Left ventricle myocardium inferior (tissue), 1 donor: Measurements from ENCODE around the gene SELENOS. TPM values are rescaled to one million over a fixed set of nuclear protein-coding genes. Genes with fewer than 3 reads are reported as not detected.

ENCODE experiments used
- DNase-seq: peaks from one replicate; pipeline ENCODE4 v3.0.0-alpha.2; 2020
- H3K27ac ChIP-seq: fragments of 200-600 bp; replicated peaks from 2 replicates; pipeline ENCODE4 v1.8.0; 2021
- H3K27me3 ChIP-seq: fragments of 200-600 bp; 2 replicates; pipeline ENCODE4 v1.8.0; 2021; ENCODE audit warnings: low read depth
- H3K36me3 ChIP-seq: fragments of 200-600 bp; 2 replicates; pipeline ENCODE4 v1.8.0; 2021
- H3K4me1 ChIP-seq: fragments of 200-600 bp; 2 replicates; pipeline ENCODE4 v1.8.0; 2021
- H3K4me3 ChIP-seq: fragments of 200-600 bp; 2 replicates; pipeline ENCODE4 v1.8.0; 2021; ENCODE audit warnings: mild to moderate bottlenecking, moderate library complexity
- H3K9me3 ChIP-seq: fragments of 200-600 bp; replicated peaks from 2 replicates; pipeline ENCODE4 v1.8.0; 2021
- intact Hi-C: fragments of 100-400 bp; cut with micrococcal nuclease; formaldehyde crosslinking; loops from one replicate; pipeline ENCODE4 v1.11.0; 2022
- total RNA-seq: library from RNA; stranded (reverse); fragmentation: NEBNext Ultra II Directional; extraction: Animal tissue kit (Norgen Biotek cat#: 25700); gene quantifications from one replicate; pipeline ENCODE4 v1.2.1, GENCODE V29; 2021
- TF ChIP-seq, protein P1 (sequence below): fragments of 200-600 bp; IDR thresholded peaks from 2 replicates; pipeline ENCODE4 v1.8.0; 2021; ENCODE audit warnings: antibody characterized with exemption, mild to moderate bottlenecking, borderline replicate concordance
- donor health status: DM: no; HTN: yes; CAD: no; lungs with severe emphysema.

Gene SELENOS
- total RNA-seq, 1 donor from 2014 or later = 50.6 TPM

DNA sequence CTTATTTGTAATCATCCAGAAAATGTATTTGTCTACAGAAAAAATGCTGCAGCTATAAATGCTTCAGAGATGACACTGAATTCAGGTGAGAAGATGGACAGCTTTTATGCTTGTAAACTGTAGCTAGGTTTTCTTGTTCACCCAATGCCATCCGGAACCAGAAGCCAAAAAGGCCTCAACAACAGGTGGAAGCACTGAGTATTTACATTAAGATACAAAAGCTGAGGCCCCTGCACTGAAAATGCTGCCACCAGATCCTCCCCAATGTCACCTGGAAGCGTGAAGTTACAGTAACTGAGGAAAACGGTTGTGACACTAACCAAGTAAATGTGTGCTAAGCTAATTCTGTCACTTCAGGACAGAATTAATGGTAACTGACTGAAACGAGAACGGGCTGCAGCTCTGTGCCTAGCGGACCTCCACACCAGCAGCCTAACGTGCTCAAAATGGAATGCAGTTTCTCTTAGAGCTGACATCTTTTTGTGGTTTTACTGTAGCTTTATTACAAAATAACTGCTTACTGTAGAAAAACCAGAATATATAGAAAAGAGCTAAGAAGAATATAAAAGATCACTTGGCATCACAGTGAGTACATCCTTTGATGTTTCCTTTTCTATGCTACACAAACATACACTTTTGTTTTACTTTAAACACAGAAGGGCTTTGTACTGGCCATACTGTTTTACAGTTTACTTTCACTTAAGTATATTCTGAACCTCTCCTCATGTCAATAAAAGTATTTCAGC, 33.1 kb downstream of the SELENOS start:
- TF ChIP-seq, protein P1, sequence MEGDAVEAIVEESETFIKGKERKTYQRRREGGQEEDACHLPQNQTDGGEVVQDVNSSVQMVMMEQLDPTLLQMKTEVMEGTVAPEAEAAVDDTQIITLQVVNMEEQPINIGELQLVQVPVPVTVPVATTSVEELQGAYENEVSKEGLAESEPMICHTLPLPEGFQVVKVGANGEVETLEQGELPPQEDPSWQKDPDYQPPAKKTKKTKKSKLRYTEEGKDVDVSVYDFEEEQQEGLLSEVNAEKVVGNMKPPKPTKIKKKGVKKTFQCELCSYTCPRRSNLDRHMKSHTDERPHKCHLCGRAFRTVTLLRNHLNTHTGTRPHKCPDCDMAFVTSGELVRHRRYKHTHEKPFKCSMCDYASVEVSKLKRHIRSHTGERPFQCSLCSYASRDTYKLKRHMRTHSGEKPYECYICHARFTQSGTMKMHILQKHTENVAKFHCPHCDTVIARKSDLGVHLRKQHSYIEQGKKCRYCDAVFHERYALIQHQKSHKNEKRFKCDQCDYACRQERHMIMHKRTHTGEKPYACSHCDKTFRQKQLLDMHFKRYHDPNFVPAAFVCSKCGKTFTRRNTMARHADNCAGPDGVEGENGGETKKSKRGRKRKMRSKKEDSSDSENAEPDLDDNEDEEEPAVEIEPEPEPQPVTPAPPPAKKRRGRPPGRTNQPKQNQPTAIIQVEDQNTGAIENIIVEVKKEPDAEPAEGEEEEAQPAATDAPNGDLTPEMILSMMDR = no peak
- Histone ChIP-seq H3K36me3 (peaks cover 8% of the 10 kb centered on the region), H3K9me3 (no peaks in the 10 kb centered on the region), H3K4me1 (peaks cover 100% of the 10 kb centered on the region), H3K27ac (peak overlapping the region; percentile 66), H3K4me3 (no peak overlapping the region), H3K27me3 (no peaks in the 10 kb centered on the region)
- intact Hi-C loops = loop anchor here (10.0 kb wide), 1 partner anchor 119 kb away; no protein-coding TSS in a partner anchor
- DNase-seq = no peak

DNA sequence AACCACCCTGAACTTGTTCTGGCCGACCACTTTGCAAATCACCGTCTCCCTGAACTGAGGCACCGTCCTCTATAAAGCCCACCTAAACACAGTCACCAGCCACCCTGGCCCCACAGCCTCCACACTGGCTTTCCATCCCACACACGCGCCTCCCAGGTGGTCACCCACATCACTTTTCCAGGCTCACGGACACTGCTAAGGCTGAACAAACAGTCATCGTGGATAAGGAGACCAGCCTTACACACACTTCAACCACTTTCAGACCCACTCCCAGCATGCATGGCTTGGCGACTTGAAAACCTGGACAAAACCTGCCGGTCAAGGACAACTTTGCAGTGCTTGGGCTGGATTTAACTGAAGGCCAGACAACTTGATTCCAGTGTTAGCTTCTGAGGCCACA, 33.9 kb downstream of the SELENOS start:
- H3K36me3 ChIP-seq = peaks cover 8% of the 10 kb centered on the region
- H3K4me1 ChIP-seq = peaks cover 96% of the 10 kb centered on the region
- no peak overlapping the region for H3K4me3 ChIP-seq
- DNase-seq = no peak
- H3K27me3 ChIP-seq = no peaks in the 10 kb centered on the region
- TF ChIP-seq, protein P1 = no peak
- H3K27ac ChIP-seq = peak overlapping the region; percentile 66
- intact Hi-C loops = loop anchor here (10.0 kb wide), 1 partner anchor 119 kb away; no protein-coding TSS in a partner anchor
- no peaks in the 10 kb centered on the region for H3K9me3 ChIP-seq

DNA sequence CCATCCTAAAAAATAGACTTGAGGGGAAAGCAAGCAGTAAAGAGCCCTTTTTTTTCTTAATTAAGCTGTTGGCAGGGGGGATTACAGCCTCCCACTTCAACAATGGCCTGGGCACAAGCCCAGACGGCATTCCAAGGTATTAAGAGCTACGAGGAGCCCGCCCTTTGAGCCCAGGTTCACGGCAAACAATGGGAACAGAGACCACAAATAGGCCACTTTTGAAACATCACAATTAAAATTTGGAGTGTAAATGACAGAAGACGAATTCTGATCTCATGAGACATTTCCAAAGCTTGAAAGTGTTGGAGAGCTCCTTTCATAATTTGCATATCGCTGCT, 34.3 kb downstream of the SELENOS start:
- Histone ChIP-seq H3K9me3 (no peaks in the 10 kb centered on the region), H3K27me3 (no peaks in the 10 kb centered on the region), H3K4me1 (peaks cover 92% of the 10 kb centered on the region), H3K4me3 (no peak overlapping the region), H3K27ac (peak overlapping the region; percentile 66), H3K36me3 (peaks cover 5% of the 10 kb centered on the region)
- no peak for DNase-seq
- intact Hi-C loops = loop anchor here (10.0 kb wide), 1 partner anchor 118 kb away; no protein-coding TSS in a partner anchor
- TF ChIP-seq, protein P1 = no peak

DNA sequence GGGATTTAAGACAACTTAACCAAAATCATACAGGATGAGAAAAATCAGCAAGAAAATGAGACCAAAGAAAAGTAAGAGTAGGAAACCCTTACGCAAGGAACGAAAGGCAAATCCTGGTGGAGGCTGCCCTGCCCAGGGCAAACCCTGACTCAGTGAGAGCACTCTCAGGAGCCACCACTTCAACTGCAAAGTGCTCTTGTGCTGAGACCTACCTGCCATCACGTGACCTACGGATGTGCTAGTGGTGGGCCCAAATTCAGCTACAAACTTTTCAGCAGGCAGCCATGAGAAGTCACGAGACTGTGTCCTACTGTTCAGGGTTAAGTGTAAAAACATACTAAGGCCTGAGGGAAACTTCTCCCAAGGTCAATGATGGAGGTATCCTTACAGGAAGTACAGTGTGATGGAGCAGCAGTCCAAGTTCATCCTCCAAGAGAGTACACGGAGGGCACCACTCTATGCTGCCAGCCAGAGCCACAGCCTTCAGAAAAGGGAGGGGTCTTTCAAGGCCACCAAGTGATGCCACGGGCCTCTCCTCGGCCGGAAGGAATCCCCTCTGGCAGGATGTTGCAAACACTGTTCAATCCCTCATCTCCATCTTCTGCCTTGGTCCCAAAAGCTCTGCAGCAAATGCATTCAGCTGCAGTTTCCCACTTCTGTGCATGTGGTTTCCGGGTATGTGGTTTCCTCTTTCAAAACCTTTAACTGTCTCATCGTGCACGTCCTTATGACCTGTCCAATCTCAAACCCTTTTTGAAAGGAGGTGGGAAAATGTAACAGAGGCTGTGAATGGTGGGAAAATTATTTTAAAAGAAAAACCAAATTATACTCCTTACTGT, 34.9 kb downstream of the SELENOS start:
- peak overlapping the region; percentile 66 for H3K27ac ChIP-seq
- peak overlapping the region; percentile 33 for H3K4me3 ChIP-seq
- TF ChIP-seq, protein P1 = no peak
- no peaks in the 10 kb centered on the region for H3K9me3 ChIP-seq
- H3K27me3 ChIP-seq = no peaks in the 10 kb centered on the region
- peaks cover 92% of the 10 kb centered on the region for H3K4me1 ChIP-seq
- intact Hi-C loops = loop anchor here (10.0 kb wide), 1 partner anchor 118 kb away; no protein-coding TSS in a partner anchor
- no peak for DNase-seq
- H3K36me3 ChIP-seq = peaks cover 5% of the 10 kb centered on the region

DNA sequence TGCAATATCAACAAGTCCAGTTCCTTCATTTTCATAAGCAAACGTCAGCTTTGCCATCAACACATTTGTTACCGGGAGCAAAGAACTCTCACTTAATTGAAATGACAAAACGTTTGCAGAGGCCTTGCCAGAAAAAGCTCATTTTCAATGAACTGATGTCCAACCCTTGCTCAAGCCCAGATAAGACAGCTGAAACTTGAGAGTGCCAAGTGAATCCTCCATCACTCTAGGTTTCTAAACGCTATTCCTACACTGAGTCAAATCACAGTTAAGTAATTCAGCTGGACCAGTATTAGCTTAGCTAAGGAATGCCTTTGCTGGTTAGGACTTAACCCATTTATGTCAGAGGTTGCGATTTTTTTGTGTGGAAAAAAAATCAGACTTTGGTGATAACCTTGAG, 36.9 kb downstream of the SELENOS start:
- peak overlapping the region; percentile 45 for H3K27ac ChIP-seq
- intact Hi-C loops = loop anchor here (10.0 kb wide), 1 partner anchor 116 kb away; no protein-coding TSS in a partner anchor
- TF ChIP-seq, protein P1 = no peak
- H3K9me3 ChIP-seq = no peaks in the 10 kb centered on the region
- peaks cover 6% of the 10 kb centered on the region for H3K36me3 ChIP-seq
- H3K4me1 ChIP-seq = peaks cover 79% of the 10 kb centered on the region
- H3K4me3 ChIP-seq = no peak overlapping the region
- no peak for DNase-seq
- no peaks in the 10 kb centered on the region for H3K27me3 ChIP-seq
